HepG2 (cell line): ENCODE measurements around the gene NFE2L1. TPM values are rescaled to one million over a fixed set of nuclear protein-coding genes. Genes with fewer than 3 reads are reported as not detected.

Source experiments
- ATF2 ChIP-seq: sonication (generic); formaldehyde crosslinking; IDR thresholded peaks from 2 replicates; pipeline ENCODE4 v1.4.0; 2020; ENCODE audit warnings: missing genetic modification reagents
- ATRX ChIP-seq: sonication (generic); formaldehyde crosslinking; IDR thresholded peaks from 2 replicates; pipeline ENCODE4 v1.4.0; 2020; ENCODE audit warnings: missing genetic modification reagents, borderline replicate concordance
- HIC2 ChIP-seq: sonication (generic); formaldehyde crosslinking; IDR thresholded peaks from 2 replicates; pipeline ENCODE4 v1.9.0; 2022; ENCODE audit warnings: low read depth, missing genetic modification reagents
- IKZF5 ChIP-seq: IDR thresholded peaks from 2 replicates; pipeline ENCODE4 v1.6.1; 2018; ENCODE audit warnings: missing genetic modification reagents, mild to moderate bottlenecking, missing compliant biosample characterization
- KMT2A ChIP-seq: sonication (generic); formaldehyde crosslinking; IDR thresholded peaks from 2 replicates; pipeline ENCODE4 v1.4.0; 2020; ENCODE audit warnings: missing genetic modification reagents
- SSRP1 ChIP-seq: IDR thresholded peaks from 2 replicates; pipeline ENCODE4 v1.6.1; 2016; ENCODE audit warnings: control low read depth
- STAT6 ChIP-seq: sonication (generic); formaldehyde crosslinking; IDR thresholded peaks from 2 replicates; pipeline ENCODE4 v1.4.0; 2020; ENCODE audit warnings: missing genetic modification reagents, mild to moderate bottlenecking, borderline replicate concordance
- ZC3H13 ChIP-seq: sonication (generic); formaldehyde crosslinking; IDR thresholded peaks from 2 replicates; pipeline ENCODE4 v1.8.1; 2023; ENCODE audit warnings: mild to moderate bottlenecking, missing genetic modification reagents, moderate library complexity
- ZNF543 ChIP-seq: sonication (generic); formaldehyde crosslinking; IDR thresholded peaks from 2 replicates; pipeline ENCODE4 v1.4.0; 2020; ENCODE audit warnings: mild to moderate bottlenecking, missing genetic modification reagents
- ZNF569 ChIP-seq: sonication (generic); formaldehyde crosslinking; IDR thresholded peaks from 2 replicates; pipeline ENCODE4 v1.5.0; 2020; ENCODE audit warnings: mild to moderate bottlenecking, missing genetic modification reagents, moderate library complexity, borderline replicate concordance
- ZNF646 ChIP-seq: sonication (generic); formaldehyde crosslinking; IDR thresholded peaks from 2 replicates; pipeline ENCODE4 v1.9.0; 2021; ENCODE audit warnings: mild to moderate bottlenecking, missing genetic modification reagents
- polyA plus RNA-seq, 8 experiments: library from polyadenylated mRNA; depleted of rRNA in 3 of 8; stranded (reverse) in 7 of 8; unstranded in 1 of 8; fragments of >200 nt; fragmentation: Illumina TruSeq in 4 of 8; extraction: Trizol in 4 of 8; gene quantifications; 2 replicates each; pipeline versions ENCODE4 v1.2.1 to v1.2.3, GENCODE V29; 2011 to 2016; ENCODE audit warnings: low read depth in 4 of 8, missing spikeins in 1 of 8, mixed read lengths in 1 of 8; ENCODE audit not compliant: insufficient read depth in 1 of 8
- total RNA-seq, 5 experiments: library from RNA; depleted of rRNA; stranded (reverse); fragments of >200 nt; fragmentation: Illumina TruSeq; extraction: Trizol; gene quantifications; 2 replicates each; pipeline ENCODE4 v1.2.3, GENCODE V29; 2016; ENCODE audit warnings: low read depth in 1 of 5

The NFE2L1 gene
- total and polyA plus RNA-seq, 2 of the 13 experiments (the other 11 are each of a cell fraction or from before 2014, with no cell fraction given): 67.0 to 234 TPM

- TF ChIP-seq ZC3H13 (CRISPR knock-in tag) (no peak), ZNF569 (0 out of 2 replicates have a peak, but pooled peaks have one; percentile 68), STAT6 (CRISPR knock-in tag) (peak; percentile 54; the same call in 1 of the 2 replicates), IKZF5 (CRISPR knock-in tag) (peak; percentile 86), HIC2 (CRISPR knock-in tag) (peak; percentile 72), ZNF543 (CRISPR knock-in tag) (peak; percentile 73; the same call in 1 of the 2 replicates), SSRP1 (CRISPR knock-in tag) (0 out of 2 replicates have a peak, but pooled peaks have one; percentile 71), ZNF646 (CRISPR knock-in tag) (peak; percentile 97), ATRX (no peak), KMT2A (peak; percentile 76), ATF2 (CRISPR knock-in tag) (peak; percentile 40; the same call in 1 of the 2 replicates)
These were observed 396 bp downstream of the NFE2L1 start (continued) for GRCh38 chr17:48048384-48049126.
